WERI-Rb-1 (cell line): Measurements from ENCODE around the gene IGSF9.

ENCODE experiments used
- DNase-seq: peaks from one replicate; pipeline ENCODE4 v3.0.0-alpha.2; 2020
- H3K27ac ChIP-seq: fragments of 250-450 bp; sonication (Bioruptor Pico); 2 replicates; pipeline ENCODE4 v1.5.1; 2020; ENCODE audit warnings: mild to moderate bottlenecking, moderate library complexity
- H3K27me3 ChIP-seq: fragments of 250-450 bp; sonication (Bioruptor Pico); 2 replicates; pipeline ENCODE4 v1.5.1; 2021; ENCODE audit warnings: mild to moderate bottlenecking, low read depth, moderate library complexity; ENCODE audit not compliant: insufficient read depth, severe bottlenecking
- H3K36me3 ChIP-seq: fragments of 250-450 bp; sonication (Bioruptor Pico); 2 replicates; pipeline ENCODE4 v1.5.1; 2020; ENCODE audit warnings: mild to moderate bottlenecking, moderate library complexity
- H3K4me3 ChIP-seq: 2 replicates; pipeline ENCODE4 v1.5.1; 2011; ENCODE audit warnings: low read depth, mild to moderate bottlenecking, control low read depth, low read length
- H3K9me3 ChIP-seq: fragments of 250-450 bp; sonication (Bioruptor Pico); 2 replicates; pipeline ENCODE4 v1.5.1; 2021; ENCODE audit warnings: mild to moderate bottlenecking, moderate library complexity; ENCODE audit not compliant: severe bottlenecking
- CTCF ChIP-seq: IDR thresholded peaks from 2 replicates; pipeline ENCODE4 v1.5.1; 2011; ENCODE audit warnings: low read depth, mild to moderate bottlenecking, control low read depth, inconsistent platforms, low read length

IGSF9 gene

GRCh38 chr1:159960721-159961381, 15.4 kb upstream of the IGSF9 start:
- TF ChIP-seq CTCF = no peak
- Histone ChIP-seq H3K4me3 (no peak overlapping the region), H3K27me3 (no peaks in the 10 kb centered on the region), H3K27ac (no peak overlapping the region), H3K9me3 (no peaks in the 10 kb centered on the region), H3K36me3 (no peaks in the 10 kb centered on the region)
- DNase-seq = no peak

GRCh38 chr1:159959451-159959850, 14.0 kb upstream of the IGSF9 start:
- no peaks in the 10 kb centered on the region for H3K27me3 ChIP-seq
- no peak overlapping the region for H3K27ac ChIP-seq
- no peak for DNase-seq
- TF ChIP-seq CTCF = no peak
- H3K9me3 ChIP-seq = no peaks in the 10 kb centered on the region
- no peak overlapping the region for H3K4me3 ChIP-seq
- no peaks in the 10 kb centered on the region for H3K36me3 ChIP-seq

GRCh38 chr1:159958719-159959380, 13.4 kb upstream of the IGSF9 start:
- Histone ChIP-seq H3K27ac (no peak overlapping the region), H3K27me3 (no peaks in the 10 kb centered on the region), H3K9me3 (no peaks in the 10 kb centered on the region), H3K4me3 (no peak overlapping the region), H3K36me3 (no peaks in the 10 kb centered on the region)
- DNase-seq = no peak
- no peak for TF ChIP-seq CTCF

- DNase-seq = no peak
These were observed 12.4 kb upstream of the IGSF9 start for GRCh38 chr1:159957824-159958268.

GRCh38 chr1:159955456-159955855, 10.0 kb upstream of the IGSF9 start:
- TF ChIP-seq CTCF = no peak
- H3K27ac ChIP-seq = no peak overlapping the region
- DNase-seq = no peak
- no peaks in the 10 kb centered on the region for H3K9me3 ChIP-seq
- H3K27me3 ChIP-seq = no peaks in the 10 kb centered on the region
- H3K36me3 ChIP-seq = no peaks in the 10 kb centered on the region
- no peak overlapping the region for H3K4me3 ChIP-seq

More at GRCh38 chr1:159957824-159958268, 12.4 kb upstream of the IGSF9 start:
- no peaks in the 10 kb centered on the region for H3K36me3 ChIP-seq
- H3K27ac ChIP-seq = no peak overlapping the region
- no peaks in the 10 kb centered on the region for H3K27me3 ChIP-seq
- no peak for TF ChIP-seq CTCF
- no peak overlapping the region for H3K4me3 ChIP-seq
- H3K9me3 ChIP-seq = no peaks in the 10 kb centered on the region
